Transverse colon (tissue), 4 donors: ENCODE measurements around the gene MMP12. TPM values are rescaled to one million over a fixed set of nuclear protein-coding genes. Genes with fewer than 3 reads are reported as not detected.
A peak's percentile ranks its signal among the peaks of the same experiment; 100 is the strongest.

ENCODE experiments used
- DNase-seq: peaks from one replicate; pipeline ENCODE4 v3.0.0-alpha.2; 2019
- H3K27ac ChIP-seq, 4 donors: fragments of 200-600 bp; sonication (generic); 2 replicates each; pipeline ENCODE4 v1.5.1; 2016 to 2018; ENCODE audit warnings: inconsistent platforms in 4 of 4
- H3K27me3 ChIP-seq: fragments of 200-600 bp; sonication (generic); 2 replicates; pipeline ENCODE4 v1.5.1; 2017; ENCODE audit warnings: inconsistent platforms
- H3K36me3 ChIP-seq, 4 donors: fragments of 200-600 bp; sonication (generic); 2 replicates each; pipeline ENCODE4 v1.5.1; 2017 to 2019; ENCODE audit warnings: inconsistent platforms in 4 of 4
- H3K4me1 ChIP-seq, 4 donors: fragments of 200-600 bp; sonication (generic); 2 replicates each; pipeline ENCODE4 v1.5.1; 2017 to 2020; ENCODE audit warnings: inconsistent platforms in 4 of 4
- H3K4me3 ChIP-seq, 4 donors: fragments of 200-600 bp; sonication (generic); 1 replicate in 1 of 4; 2 replicates in 3 of 4; pipeline versions ENCODE4 v1.5.1 to v1.6.1; 2017 to 2019; ENCODE audit warnings: inconsistent platforms in 4 of 4
- H3K9me3 ChIP-seq, 2 donors: fragments of 200-600 bp; sonication (generic); 2 replicates each; pipeline ENCODE4 v1.5.1; 2017 to 2019; ENCODE audit warnings: inconsistent platforms in 2 of 2
- CTCF ChIP-seq, 5 experiments: fragments of 200-600 bp in 3 of 5; fragments of 450-650 bp in 2 of 5; sonication (generic) in 3 of 5; IDR thresholded peaks; 1 replicate in 2 of 5; 2 replicates in 3 of 5; pipeline ENCODE4 v1.5.1; 2016 to 2017; ENCODE audit warnings: antibody characterized with exemption in 5 of 5, inconsistent platforms in 3 of 5, mild to moderate bottlenecking in 2 of 5, moderate library complexity in 1 of 5
- EP300 ChIP-seq: sonication (generic); formaldehyde crosslinking; IDR thresholded peaks from one replicate; pipeline ENCODE4 v1.6.1; 2017; ENCODE audit warnings: antibody characterized with exemption, low read depth
- POLR2A ChIP-seq: fragments of 450-650 bp; IDR thresholded peaks from one replicate; pipeline ENCODE4 v1.6.1; 2016; ENCODE audit warnings: antibody characterized with exemption, mild to moderate bottlenecking, moderate library complexity
- POLR2AphosphoS5 ChIP-seq, 3 donors: sonication (generic); formaldehyde crosslinking; IDR thresholded peaks; one replicate each; pipeline ENCODE4 v1.6.1; 2016; ENCODE audit warnings: antibody characterized with exemption in 3 of 3
- WGBS, 2 donors: methylation state at CpG; one replicate each; pipeline ENCODE4 v1.1.5; 2018; ENCODE audit warnings: low coverage in 1 of 2; 5-methylcytosine and 5-hydroxymethylcytosine counted together
- in situ Hi-C, 4 donors: fragments of 200-750 bp; cut with MboI; loops; one replicate each; pipeline versions ENCODE4 v1.15.0 to v1.15.1; 2017; ENCODE audit warnings: low sequenced_read_pairs in 3 of 4, low pct_ligation_motif_present in 1 of 4, low pct_unique_long_range_greater_than_20kb in 1 of 4
- intact Hi-C: fragments of 100-400 bp; cut with DNase I; formaldehyde crosslinking; loops from one replicate; pipeline ENCODE4 v1.15.1; 2023; ENCODE audit warnings: low total_unique reads
- total RNA-seq, 4 donors: library from RNA; depleted of rRNA; stranded (reverse); fragments of >200 nt; gene quantifications; one replicate each; pipeline ENCODE4 v1.1.0, GENCODE V29; 2016

The MMP12 gene
- total RNA-seq = 1 to 10 TPM in 1 of 4 donors, under 1 TPM in 1, not detected in 2; 0.55 to 4.9 TPM

GRCh38 chr11:102874852-102875251, at the start of gene MMP12:
Gene MMP12, minus strand, starts transcription at chr11:102874982. Its CDS starts 45 bp downstream, at chr11:102874937.
- no peaks in the 10 kb centered on the region for H3K36me3 ChIP-seq
- TF ChIP-seq POLR2AphosphoS5 (IDR thresholded peaks at IDR 0.05) (no peak), CTCF (IDR thresholded peaks at IDR 0.05) (no peak), POLR2A (no peak), EP300 (no peak)
- WGBS, 2 donors = 70 to 74% methylated on average over 4 of the region's 4 CpGs
- H3K4me1 ChIP-seq = no peaks in the 10 kb centered on the region
- H3K27ac ChIP-seq = no peak within 1 kb of the TSS
- in situ Hi-C loops (no loop called here), intact Hi-C loops (loop anchor here (1.0 kb wide), 1 partner anchor 10 kb away; no protein-coding TSS in a partner anchor)
- no peak within 1 kb of the TSS for H3K4me3 ChIP-seq
- no peak for DNase-seq
- H3K27me3 ChIP-seq = no peaks in the 10 kb centered on the region
- no peaks in the 10 kb centered on the region for H3K9me3 ChIP-seq

GRCh38 chr11:102921587-102922220, 46.9 kb upstream of the MMP12 start:
- intact Hi-C loops (no loop called here), in situ Hi-C loops (no loop called here)
- DNase-seq = no peak
- no peaks in the 10 kb centered on the region for H3K36me3 ChIP-seq
- WGBS, 2 donors = 60 to 78% methylated on average over 2 to 3 of the region's 3 CpGs
- no peaks in the 10 kb centered on the region for H3K9me3 ChIP-seq
- no peak overlapping the region for H3K27ac ChIP-seq
- no peak overlapping the region for H3K4me3 ChIP-seq
- peaks cover 0 to 26% (median 3%) of the 10 kb centered on the region in 4 donors for H3K4me1 ChIP-seq
- TF ChIP-seq CTCF (IDR thresholded peaks at IDR 0.05) (no peak), POLR2A (no peak), EP300 (no peak), POLR2AphosphoS5 (IDR thresholded peaks at IDR 0.05) (no peak)
- H3K27me3 ChIP-seq = no peaks in the 10 kb centered on the region

GRCh38 chr11:102920118-102920684, 45.4 kb upstream of the MMP12 start:
- TF ChIP-seq CTCF (IDR thresholded peaks at IDR 0.05) (no peak), EP300 (no peak), POLR2A (no peak), POLR2AphosphoS5 (IDR thresholded peaks at IDR 0.05) (no peak)
- H3K9me3 ChIP-seq = no peaks in the 10 kb centered on the region
- no peaks in the 10 kb centered on the region for H3K27me3 ChIP-seq
- no peak for DNase-seq
- no peak overlapping the region for H3K27ac ChIP-seq
- H3K4me3 ChIP-seq = no peak overlapping the region
- intact Hi-C loops (no loop called here), in situ Hi-C loops (no loop called here)
- peaks cover 0 to 12% (median 0%) of the 10 kb centered on the region in 4 donors for H3K4me1 ChIP-seq
- 45 to 58% methylated on average over 7 to 13 of the region's 13 CpGs for WGBS, 2 donors
- no peaks in the 10 kb centered on the region for H3K36me3 ChIP-seq

DNA sequence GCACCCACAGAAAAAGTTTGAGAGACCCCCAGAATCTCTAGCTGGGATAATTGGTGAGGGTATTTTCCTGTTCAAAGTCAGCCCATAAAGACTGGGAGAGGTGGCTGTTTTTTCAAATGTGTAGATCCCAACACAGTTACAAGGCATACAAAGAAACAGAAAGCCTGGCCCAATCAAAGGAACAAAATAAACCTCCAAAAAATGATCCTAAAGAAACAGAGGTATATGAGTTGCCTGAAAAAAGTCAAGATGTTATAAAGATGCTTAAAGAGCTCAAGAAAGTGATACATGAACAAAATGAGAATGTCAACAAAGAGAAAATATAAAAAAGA, 40.2 kb upstream of the MMP12 start:
- Histone ChIP-seq H3K4me1 (peaks cover 0 to 20% (median 0%) of the 10 kb centered on the region in 4 donors), H3K27me3 (no peaks in the 10 kb centered on the region), H3K9me3 (no peaks in the 10 kb centered on the region), H3K36me3 (no peaks in the 10 kb centered on the region), H3K4me3 (no peak overlapping the region), H3K27ac (peak overlapping the region in 2 of 4 donors; percentile 40 to 53)
- intact Hi-C loops (no loop called here), in situ Hi-C loops (no loop called here)
- DNase-seq = no peak
- TF ChIP-seq POLR2AphosphoS5 (IDR thresholded peaks at IDR 0.05) (no peak), EP300 (no peak), POLR2A (no peak), CTCF (IDR thresholded peaks at IDR 0.05) (no peak)
